OCI-LY3 (cell line): ENCODE results near the gene CMKLR1.

Experiments used
- H2AFZ ChIP-seq: fragments of 200-600, 300-600 bp; shearing (Covaris generic); 2 replicates; pipeline ENCODE4 v1.6.0; 2014; ENCODE audit warnings: antibody characterized with exemption, low read depth, low read length
- H3K27ac ChIP-seq: fragments of 200-600, 300-600 bp; sonication (generic); 2 replicates; pipeline ENCODE4 v1.5.1; 2014; ENCODE audit warnings: mild to moderate bottlenecking, low read length, moderate library complexity, mixed read lengths
- H3K27me3 ChIP-seq: fragments of 200-600, 300-600 bp; sonication (generic); 2 replicates; pipeline ENCODE4 v1.6.1; 2014; ENCODE audit warnings: low read depth, low read length, mixed read lengths
- H3K36me3 ChIP-seq: fragments of 200-600, 300-600 bp; sonication (generic); replicated peaks from 2 replicates; pipeline ENCODE3; 2014; ENCODE audit warnings: low read depth, low read length, mixed read lengths
- H3K4me1 ChIP-seq: fragments of 300-600, 200-600 bp; sonication (generic); 2 replicates; pipeline ENCODE4 v1.6.1; 2014; ENCODE audit warnings: low read length, mixed read lengths
- H3K4me2 ChIP-seq: fragments of 200-600, 300-600 bp; sonication (generic); 2 replicates; pipeline ENCODE4 v1.6.1; 2014; ENCODE audit warnings: low read length, mixed read lengths
- H3K4me3 ChIP-seq: fragments of 300-600, 200-600 bp; sonication (generic); 2 replicates; pipeline ENCODE4 v1.5.1; 2014; ENCODE audit warnings: antibody characterized with exemption, mild to moderate bottlenecking, low read length, moderate library complexity
- H3K79me2 ChIP-seq: fragments of 300-600, 200-600 bp; shearing (Covaris generic); 2 replicates; pipeline ENCODE4 v1.6.1; 2014; ENCODE audit warnings: mild to moderate bottlenecking, low read length, mixed read lengths
- H3K9ac ChIP-seq: fragments of 300-600, 200-600 bp; shearing (Covaris generic); 2 replicates; pipeline ENCODE4 v1.6.0; 2014; ENCODE audit warnings: mild to moderate bottlenecking, low read length, moderate library complexity
- H3K9me3 ChIP-seq: fragments of 200-600, 300-600 bp; shearing (Covaris generic); 2 replicates; pipeline ENCODE4 v1.6.1; 2014; ENCODE audit warnings: low read length, mixed read lengths; ENCODE audit not compliant: insufficient read depth
- H4K20me1 ChIP-seq: fragments of 200-600, 300-600 bp; sonication (generic); 2 replicates; pipeline ENCODE4 v1.6.1; 2016; ENCODE audit warnings: low read length, mixed read lengths; ENCODE audit not compliant: insufficient read depth
- EZH2phosphoT487 ChIP-seq: fragments of 200-600 bp; shearing (Covaris generic); IDR thresholded peaks from 2 replicates; pipeline ENCODE4 v1.6.1; 2018; ENCODE audit warnings: antibody characterized with exemption, mixed run types, low read depth
- TF ChIP-seq, protein P1 (sequence below): fragments of 200-600, 300-600 bp; sonication (generic); IDR thresholded peaks from 2 replicates; pipeline ENCODE4 v1.5.1; 2014; ENCODE audit warnings: antibody characterized with exemption, low read length, low read depth

Gene CMKLR1

GRCh38 chr12:108273217-108273616, 65.9 kb downstream of the CMKLR1 start:
- Histone ChIP-seq H3K27me3 (peaks cover 26% of the 10 kb centered on the region; the same call in 1 of the 2 replicates), H3K27ac (no peak overlapping the region), H3K4me2 (no peak overlapping the region), H2AFZ (no peak overlapping the region), H4K20me1 (0 out of 2 replicates have a peak, but pooled peaks cover 3% of the 10 kb centered on the region), H3K36me3 (no peaks in the 10 kb centered on the region), H3K4me1 (peaks cover 5% of the 10 kb centered on the region), H3K79me2 (no peaks in the 10 kb centered on the region), H3K9me3 (no peaks in the 10 kb centered on the region), H3K9ac (no peak overlapping the region), H3K4me3 (no peak overlapping the region)
- TF ChIP-seq EZH2phosphoT487, result no peak
- TF ChIP-seq, protein P1, sequence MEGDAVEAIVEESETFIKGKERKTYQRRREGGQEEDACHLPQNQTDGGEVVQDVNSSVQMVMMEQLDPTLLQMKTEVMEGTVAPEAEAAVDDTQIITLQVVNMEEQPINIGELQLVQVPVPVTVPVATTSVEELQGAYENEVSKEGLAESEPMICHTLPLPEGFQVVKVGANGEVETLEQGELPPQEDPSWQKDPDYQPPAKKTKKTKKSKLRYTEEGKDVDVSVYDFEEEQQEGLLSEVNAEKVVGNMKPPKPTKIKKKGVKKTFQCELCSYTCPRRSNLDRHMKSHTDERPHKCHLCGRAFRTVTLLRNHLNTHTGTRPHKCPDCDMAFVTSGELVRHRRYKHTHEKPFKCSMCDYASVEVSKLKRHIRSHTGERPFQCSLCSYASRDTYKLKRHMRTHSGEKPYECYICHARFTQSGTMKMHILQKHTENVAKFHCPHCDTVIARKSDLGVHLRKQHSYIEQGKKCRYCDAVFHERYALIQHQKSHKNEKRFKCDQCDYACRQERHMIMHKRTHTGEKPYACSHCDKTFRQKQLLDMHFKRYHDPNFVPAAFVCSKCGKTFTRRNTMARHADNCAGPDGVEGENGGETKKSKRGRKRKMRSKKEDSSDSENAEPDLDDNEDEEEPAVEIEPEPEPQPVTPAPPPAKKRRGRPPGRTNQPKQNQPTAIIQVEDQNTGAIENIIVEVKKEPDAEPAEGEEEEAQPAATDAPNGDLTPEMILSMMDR, result no peak

- no peaks in the 10 kb centered on the region for H3K79me2 ChIP-seq
- no peak overlapping the region for H3K4me3 ChIP-seq
- 0 out of 2 replicates have a peak, but pooled peaks cover 3% of the 10 kb centered on the region for H4K20me1 ChIP-seq
- H3K36me3 ChIP-seq, result no peaks in the 10 kb centered on the region
- H2AFZ ChIP-seq, result no peak overlapping the region
- no peak overlapping the region for H3K9ac ChIP-seq
- no peak overlapping the region for H3K4me2 ChIP-seq
- H3K27ac ChIP-seq, result no peak overlapping the region
- peaks cover 7% of the 10 kb centered on the region for H3K4me1 ChIP-seq
- peaks cover 29% of the 10 kb centered on the region for H3K27me3 ChIP-seq
- H3K9me3 ChIP-seq, result no peaks in the 10 kb centered on the region
- no peak for TF ChIP-seq EZH2phosphoT487
- TF ChIP-seq, protein P1, result no peak
Measured at GRCh38 chr12:108271951-108272872, 66.9 kb downstream of the CMKLR1 start.

DNA sequence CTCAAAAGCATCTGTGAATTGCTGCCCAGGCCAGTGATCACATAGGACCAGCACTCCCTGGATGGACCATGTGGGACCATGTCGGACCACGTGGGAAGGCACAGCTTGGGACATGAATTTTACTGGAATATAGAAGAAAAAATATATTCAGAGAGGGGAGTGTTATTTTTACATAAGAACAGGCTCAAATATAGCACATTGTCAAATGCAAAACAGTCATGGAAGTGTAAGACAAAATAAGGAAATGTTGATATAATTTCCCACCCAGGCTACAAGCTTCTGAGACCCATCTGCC, 68.3 kb downstream of the CMKLR1 start:
- Histone ChIP-seq H3K27ac (no peak overlapping the region), H3K4me1 (peaks cover 7% of the 10 kb centered on the region)

More for the DNA sequence above, 68.3 kb downstream of the CMKLR1 start:
- Histone ChIP-seq H3K9me3 (no peaks in the 10 kb centered on the region), H3K27me3 (peaks cover 41% of the 10 kb centered on the region), H3K4me3 (no peak overlapping the region), H2AFZ (no peak overlapping the region), H4K20me1 (0 out of 2 replicates have a peak, but pooled peaks cover 3% of the 10 kb centered on the region), H3K79me2 (no peaks in the 10 kb centered on the region), H3K36me3 (no peaks in the 10 kb centered on the region), H3K4me2 (no peak overlapping the region), H3K9ac (no peak overlapping the region)
- TF ChIP-seq, protein P1, result no peak
- TF ChIP-seq EZH2phosphoT487, result no peak
